Breast epithelium (tissue), 3 donors: ENCODE data around the gene RAB27B.

Source experiments
- CTCF ChIP-seq, 3 donors: fragments of 450-650 bp; IDR thresholded peaks; one replicate each; pipeline ENCODE4 v1.5.1; 2016 to 2017; ENCODE audit warnings: antibody characterized with exemption in 3 of 3, mild to moderate bottlenecking in 3 of 3, moderate library complexity in 3 of 3
- POLR2A ChIP-seq: fragments of 450-650 bp; IDR thresholded peaks from one replicate; pipeline ENCODE4 v1.6.1; 2016; ENCODE audit warnings: antibody characterized with exemption, mild to moderate bottlenecking, moderate library complexity
- POLR2AphosphoS5 ChIP-seq, 3 donors: sonication (generic); formaldehyde crosslinking; IDR thresholded peaks; one replicate each; pipeline ENCODE4 v1.6.1; 2017; ENCODE audit warnings: antibody characterized with exemption in 3 of 3

- TF ChIP-seq CTCF (IDR thresholded peaks at IDR 0.05) (no peak), POLR2A (no peak), POLR2AphosphoS5 (IDR thresholded peaks at IDR 0.05) (no peak)
These were observed 110.2 kb downstream of the RAB27B start for GRCh38 chr18:54938506-54938905.
